NCI-H2171 treated with DMSO at 0.1 percent for 48 hours (cell line): Measurements from ENCODE around the gene SELENOS.
A peak's percentile ranks its signal among the peaks of the same experiment; 100 is the strongest.

ENCODE experiments used
- DNase-seq: peaks from one replicate; lab custom pipeline; 2025; lab: John Stamatoyannopoulos, UW

The SELENOS gene, protein sequence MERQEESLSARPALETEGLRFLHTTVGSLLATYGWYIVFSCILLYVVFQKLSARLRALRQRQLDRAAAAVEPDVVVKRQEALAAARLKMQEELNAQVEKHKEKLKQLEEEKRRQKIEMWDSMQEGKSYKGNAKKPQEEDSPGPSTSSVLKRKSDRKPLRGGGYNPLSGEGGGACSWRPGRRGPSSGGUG

GRCh38 chr15:101277038-101277822, at the start of gene SELENOS:
SELENOS (minus strand) TSS chr15:101277485; CDS start chr15:101277417, 68 bp downstream.
- DNase-seq: peak; percentile 74

GRCh38 chr15:101326462-101327146, 49.3 kb upstream of the SELENOS start:
- no peak for DNase-seq

DNA sequence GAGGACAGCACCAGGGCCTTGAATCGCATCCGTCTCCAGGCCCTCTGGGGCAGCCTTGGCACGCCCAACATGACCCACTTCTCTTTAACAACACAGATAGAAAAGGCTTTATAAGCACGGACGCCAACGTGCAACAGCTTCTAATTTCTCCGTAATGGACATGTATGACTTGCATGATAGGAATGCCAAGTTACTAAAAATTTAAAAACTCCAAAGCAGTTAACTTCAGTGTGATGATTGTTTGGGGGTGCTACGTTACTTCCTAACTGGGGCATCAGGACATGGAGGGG, 48.7 kb upstream of the SELENOS start:
- no peak for DNase-seq

DNA sequence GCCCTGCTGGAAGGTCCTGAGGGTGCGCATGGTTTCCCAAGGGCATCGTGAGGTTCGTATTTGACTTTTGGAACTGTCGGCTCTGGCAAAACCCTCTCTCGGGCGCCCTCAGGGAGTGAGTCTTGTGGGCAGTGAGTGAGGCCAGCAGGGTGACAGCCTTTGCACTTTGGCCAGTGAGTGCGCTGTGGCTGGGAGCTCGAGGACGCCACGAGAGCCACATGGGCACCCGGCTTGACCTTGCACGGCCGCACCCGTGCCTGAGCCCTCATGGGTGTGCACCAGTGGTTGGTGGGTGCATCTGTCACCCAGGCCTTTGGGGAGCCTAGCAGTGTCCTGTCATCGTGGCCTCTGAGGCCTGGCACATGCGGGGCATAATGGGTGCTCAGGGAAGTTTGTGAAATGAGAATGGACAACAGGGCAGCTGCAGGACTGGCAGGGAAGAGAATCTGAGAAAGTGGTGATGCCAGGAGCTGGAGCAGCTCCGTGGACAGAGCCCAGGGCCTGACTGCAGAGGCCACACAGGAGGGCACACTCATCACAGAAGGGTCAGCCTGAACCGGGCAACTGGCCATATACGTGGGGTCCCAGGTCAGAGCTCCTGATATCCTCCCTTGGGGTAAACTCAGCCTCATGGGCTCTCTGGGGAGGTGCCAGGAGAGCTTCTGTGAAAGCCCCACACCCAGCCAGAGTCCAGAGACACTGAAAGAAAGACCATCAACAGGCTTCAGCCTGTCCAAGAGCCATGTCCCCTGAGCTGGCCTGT, 48.2 kb upstream of the SELENOS start:
- no peak for DNase-seq

DNA sequence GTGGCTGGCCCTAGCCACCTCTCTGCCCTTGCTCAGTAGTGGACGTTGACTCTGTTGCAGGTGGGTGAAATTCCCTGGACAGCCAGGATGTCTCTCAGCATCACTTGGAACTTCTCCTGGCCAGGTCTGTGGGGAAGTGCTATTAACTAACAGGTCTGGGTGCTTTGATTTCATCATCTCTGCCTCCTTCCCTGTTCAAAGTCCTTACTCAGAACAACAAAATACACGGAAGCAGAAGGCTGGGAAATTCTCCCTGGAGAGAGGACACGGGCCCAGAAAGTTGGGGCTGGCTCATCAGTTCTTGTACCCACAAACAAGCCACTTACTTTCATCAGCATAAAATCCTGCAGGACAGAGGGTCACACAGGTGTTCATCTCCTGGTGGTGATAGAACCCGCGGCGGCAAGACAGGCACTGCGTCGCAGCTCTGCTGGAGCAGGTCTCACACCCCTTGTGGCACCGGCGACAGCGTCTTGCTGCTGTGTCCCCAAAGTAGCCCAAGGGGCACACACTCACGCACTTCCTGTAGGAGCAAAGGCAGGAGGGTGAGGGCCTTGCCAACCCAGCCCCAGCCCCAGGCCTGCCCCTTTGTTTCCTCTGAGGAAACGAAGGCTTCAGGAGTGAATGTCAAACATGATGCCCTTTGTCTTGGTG, 47.4 kb upstream of the SELENOS start:
- DNase-seq: no peak

- no peak for DNase-seq
Observed at GRCh38 chr15:101323793-101324523, 46.7 kb upstream of the SELENOS start.

DNA sequence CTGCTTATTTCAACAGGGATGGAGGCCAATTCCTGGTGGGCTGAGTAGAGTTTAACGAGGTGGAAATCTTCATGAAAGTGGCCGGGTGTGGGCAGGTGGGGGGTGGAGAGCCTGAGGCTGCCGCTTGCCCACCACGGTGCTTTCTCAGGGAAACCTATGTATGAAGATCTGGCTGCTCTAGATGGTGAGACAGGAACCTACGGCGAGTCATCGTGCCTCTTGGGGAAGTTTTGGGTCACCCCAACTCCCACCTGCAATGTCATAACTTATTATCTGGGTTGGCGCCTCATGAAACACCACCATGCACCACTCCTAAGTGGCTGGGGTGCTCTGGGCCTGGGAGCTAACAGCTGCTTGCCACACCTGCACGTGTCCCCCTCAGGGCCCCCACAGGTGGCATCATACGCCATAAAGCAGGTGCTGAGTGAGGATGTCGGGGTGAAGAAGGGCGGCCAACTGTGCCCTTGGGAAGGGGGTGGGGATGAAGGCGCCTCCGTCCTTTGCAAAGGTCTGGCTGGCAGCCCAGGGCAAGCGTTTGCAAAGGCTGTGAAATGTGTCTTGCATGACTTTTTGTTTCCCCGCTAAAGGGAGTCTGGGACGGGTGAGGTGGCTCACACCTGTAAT, 45.7 kb upstream of the SELENOS start:
- DNase-seq: no peak

GRCh38 chr15:101322016-101322695, 44.9 kb upstream of the SELENOS start:
- DNase-seq: no peak

- DNase-seq: no peak
Observed at GRCh38 chr15:101320501-101321052, 43.3 kb upstream of the SELENOS start.

DNA sequence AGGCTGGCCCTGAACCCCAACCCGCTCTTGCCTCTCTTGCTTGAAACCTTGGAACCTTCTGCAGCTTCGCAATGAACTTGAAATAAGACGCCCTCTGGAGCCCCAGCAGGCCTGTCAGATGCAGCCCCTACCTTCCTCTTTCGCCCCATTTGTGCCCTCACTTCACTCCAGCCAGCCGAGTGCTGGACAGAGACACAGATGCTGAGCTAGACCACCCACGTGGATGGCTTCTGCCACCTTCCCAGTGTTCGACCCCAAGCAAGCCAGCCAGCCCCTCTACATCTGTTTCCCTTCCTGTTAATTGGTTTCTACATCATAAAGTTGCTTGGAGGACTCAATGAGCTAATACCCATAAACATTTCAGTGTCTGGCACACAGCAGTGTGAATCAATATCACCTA, 41.6 kb upstream of the SELENOS start:
- no peak for DNase-seq

DNA sequence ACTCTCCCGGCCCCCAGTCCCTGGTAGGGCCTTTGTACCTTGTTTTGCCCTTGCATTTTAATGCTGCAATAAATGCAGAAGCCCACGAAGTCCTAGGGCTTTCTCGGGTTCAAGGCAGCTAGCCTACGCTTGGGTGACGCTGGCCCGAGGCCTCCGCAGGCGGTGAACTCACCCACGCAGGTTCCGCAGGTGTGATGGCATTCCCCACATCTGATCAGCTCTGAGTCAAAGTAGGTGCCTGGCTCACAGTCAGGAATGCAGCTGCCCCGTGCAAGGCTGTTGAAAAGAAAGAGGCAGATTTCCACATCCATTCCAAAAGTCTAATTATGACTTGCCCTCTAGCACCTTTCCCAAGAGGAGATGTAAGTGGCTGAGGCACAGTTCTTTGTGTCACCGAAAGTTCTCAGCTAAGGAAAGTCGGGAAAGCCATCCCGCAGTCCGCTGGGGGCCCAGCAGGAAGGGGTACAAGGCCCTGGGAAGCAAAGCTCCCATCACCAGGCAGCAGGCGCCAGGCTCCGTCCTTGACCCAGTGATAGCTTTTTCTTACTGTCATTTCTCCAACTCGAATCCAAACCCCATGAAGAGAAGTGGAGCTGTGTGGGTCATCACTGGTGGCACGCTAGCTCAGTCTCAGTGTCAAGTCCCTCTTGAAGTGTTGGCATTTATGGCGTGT, 41.0 kb upstream of the SELENOS start:
- no peak for DNase-seq

GRCh38 chr15:101317336-101317872, 40.1 kb upstream of the SELENOS start:
- no peak for DNase-seq

GRCh38 chr15:101316529-101316928, 39.2 kb upstream of the SELENOS start:
- no peak for DNase-seq

GRCh38 chr15:101315736-101316135, 38.5 kb upstream of the SELENOS start:
- no peak for DNase-seq

DNA sequence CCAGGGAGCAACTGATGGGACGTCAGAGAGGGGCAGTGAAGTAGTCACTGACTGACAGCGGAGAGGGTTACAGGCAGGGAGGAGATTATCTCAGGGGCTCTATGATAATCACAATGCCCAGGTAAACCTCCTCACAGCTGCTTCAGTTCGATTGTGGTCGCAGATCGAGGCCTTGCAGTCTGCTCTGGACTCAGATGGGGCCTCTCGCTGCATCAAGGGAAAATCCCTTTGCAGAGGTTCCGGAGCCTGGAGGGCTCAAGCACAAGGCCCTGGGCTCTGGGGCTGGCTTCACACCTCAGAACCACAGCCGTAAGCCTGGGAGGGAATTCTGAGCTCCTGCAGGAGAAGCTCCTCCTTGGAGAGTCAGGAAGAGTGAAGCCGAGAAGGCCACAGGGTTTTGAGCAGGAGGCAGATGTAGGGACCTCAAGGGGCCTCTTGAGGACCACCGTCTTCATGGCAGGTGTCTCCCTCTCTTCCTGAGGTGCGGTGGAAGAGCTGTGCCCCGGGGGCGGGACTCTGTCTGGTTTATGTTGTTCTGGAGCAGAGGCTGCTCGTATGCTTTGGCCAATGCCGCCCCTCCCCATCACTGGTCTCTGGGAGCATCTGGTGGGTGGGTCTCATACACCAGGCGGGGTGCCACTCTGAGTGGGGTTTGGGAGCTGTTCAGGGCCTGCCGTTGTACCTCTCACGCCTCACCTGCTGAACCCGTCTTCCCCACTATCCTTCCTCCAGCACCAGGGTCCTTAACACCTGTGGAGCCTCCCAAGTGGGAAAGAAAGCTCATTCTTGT, 37.2 kb upstream of the SELENOS start:
- DNase-seq: no peak

- no peak for DNase-seq
Observed at GRCh38 chr15:101313041-101313761, 35.9 kb upstream of the SELENOS start.

GRCh38 chr15:101310508-101310907, 33.2 kb upstream of the SELENOS start:
- DNase-seq: no peak

GRCh38 chr15:101310161-101310480, 32.8 kb upstream of the SELENOS start:
- no peak for DNase-seq
